HL-60 (cell line): ENCODE results near the gene SMIM22.

Source experiments
- CTCF ChIP-seq: IDR thresholded peaks from one replicate; pipeline ENCODE4 v1.5.1; 2011; ENCODE audit warnings: low read length, control low read depth, inconsistent platforms; ENCODE audit not compliant: insufficient read depth
- POLR2AphosphoS5 ChIP-seq: IDR thresholded peaks from 2 replicates; pipeline ENCODE4 v1.6.1; 2012; ENCODE audit warnings: low read depth
- REST ChIP-seq: IDR thresholded peaks from 2 replicates; pipeline ENCODE4 v1.6.1; 2012; ENCODE audit warnings: low read depth; ENCODE audit not compliant: insufficient replicate concordance

GRCh38 chr16:4749700-4750257, 45.4 kb upstream of the SMIM22 start:
- TF ChIP-seq CTCF (no peak), REST (no peak), POLR2AphosphoS5 (no peak)
